Stimulated activated CD4-positive, alpha-beta T cell treated with anti-CD3 and anti-CD28 coated beads, Interleukin-15, amount 100 ng/mL, for 24 hours (primary cell): Measurements from ENCODE around the gene ATG4B.
A peak's percentile ranks its signal among the peaks of the same experiment; 100 is the strongest.

Experiments used
- DNase-seq: peaks from one replicate; pipeline ENCODE4 v3.0.0-alpha.2; 2020

ATG4B gene

DNA sequence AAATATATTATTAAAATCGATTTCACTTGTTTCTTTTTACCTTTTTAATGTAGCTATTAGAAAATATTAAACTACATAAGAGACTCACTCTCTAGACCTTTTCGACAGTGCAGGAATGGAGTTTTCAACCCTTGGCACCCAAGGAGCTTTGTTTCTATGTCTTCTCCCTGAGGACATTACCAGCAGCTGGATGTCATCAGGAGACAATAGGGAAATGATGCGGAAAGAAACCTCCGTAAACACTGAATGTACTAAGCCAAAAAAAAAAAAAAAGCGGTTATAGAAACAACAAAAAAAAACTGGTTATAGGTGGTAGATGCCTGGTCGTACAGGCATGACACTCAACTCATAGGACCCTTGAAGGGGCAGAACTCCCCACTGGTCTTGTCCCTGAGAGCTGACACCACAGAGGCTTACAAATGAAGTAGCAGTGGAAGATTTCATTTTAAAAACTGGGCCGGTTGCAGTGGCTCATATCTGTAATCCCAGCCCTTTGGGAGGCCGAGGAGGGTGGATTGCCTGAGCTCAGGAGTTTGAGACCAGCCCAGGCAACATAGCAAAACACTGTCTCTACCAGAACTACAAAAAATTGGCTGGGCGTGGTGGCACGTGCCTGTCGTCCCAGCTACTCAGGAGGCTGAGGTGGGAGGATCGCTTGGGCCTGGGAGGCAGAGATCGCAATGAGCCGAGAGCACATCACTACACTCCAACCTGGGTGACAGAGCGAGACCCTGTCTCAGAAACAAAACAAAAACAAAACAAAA, 24.3 kb upstream of the ATG4B start:
- no peak for DNase-seq

DNA sequence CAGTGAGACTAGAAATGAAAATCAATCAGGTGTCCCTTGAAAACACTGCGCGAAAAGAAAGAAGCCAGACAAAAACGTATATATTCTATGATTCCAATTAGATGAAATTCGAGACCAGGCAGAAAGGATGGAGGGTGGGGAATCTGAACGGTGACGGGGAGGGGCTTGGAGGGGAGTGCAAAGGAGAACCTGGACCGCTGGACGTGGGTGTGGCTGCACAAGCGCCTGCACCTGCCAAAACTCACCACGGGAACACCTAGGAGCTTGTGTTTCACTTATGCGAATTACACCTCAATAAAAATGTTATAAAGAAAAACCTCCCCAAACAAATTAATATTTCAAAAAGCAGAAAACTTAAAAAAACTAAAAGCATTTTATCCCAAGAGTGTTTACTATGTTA, 22.5 kb upstream of the ATG4B start:
- DNase-seq = no peak

DNA sequence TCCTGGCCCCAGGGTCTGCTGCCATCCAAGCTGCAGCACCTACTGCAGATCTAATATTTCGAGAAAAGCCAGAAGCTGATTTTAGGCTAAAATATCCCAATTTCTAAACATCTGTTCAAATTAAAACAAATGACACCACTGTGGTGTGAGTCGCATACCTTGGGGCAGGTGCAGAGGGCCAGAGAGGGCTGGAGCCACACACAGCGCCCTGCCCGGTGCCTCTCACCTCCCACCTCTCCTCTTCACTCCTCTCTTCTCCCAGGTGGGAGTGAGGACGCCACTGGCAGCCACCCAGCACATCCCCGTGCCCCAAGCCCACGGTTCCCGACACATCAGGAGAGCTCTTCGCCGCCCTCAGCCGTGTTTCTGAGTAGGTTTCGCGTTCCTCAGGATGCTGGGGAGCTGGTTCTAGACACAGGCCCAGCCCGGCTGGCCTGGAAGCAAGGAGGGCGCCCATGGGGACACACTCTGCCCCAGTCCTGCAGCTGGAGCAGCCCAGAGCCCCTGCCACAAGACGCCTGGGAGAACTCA, 21.9 kb upstream of the ATG4B start:
- no peak for DNase-seq

DNA sequence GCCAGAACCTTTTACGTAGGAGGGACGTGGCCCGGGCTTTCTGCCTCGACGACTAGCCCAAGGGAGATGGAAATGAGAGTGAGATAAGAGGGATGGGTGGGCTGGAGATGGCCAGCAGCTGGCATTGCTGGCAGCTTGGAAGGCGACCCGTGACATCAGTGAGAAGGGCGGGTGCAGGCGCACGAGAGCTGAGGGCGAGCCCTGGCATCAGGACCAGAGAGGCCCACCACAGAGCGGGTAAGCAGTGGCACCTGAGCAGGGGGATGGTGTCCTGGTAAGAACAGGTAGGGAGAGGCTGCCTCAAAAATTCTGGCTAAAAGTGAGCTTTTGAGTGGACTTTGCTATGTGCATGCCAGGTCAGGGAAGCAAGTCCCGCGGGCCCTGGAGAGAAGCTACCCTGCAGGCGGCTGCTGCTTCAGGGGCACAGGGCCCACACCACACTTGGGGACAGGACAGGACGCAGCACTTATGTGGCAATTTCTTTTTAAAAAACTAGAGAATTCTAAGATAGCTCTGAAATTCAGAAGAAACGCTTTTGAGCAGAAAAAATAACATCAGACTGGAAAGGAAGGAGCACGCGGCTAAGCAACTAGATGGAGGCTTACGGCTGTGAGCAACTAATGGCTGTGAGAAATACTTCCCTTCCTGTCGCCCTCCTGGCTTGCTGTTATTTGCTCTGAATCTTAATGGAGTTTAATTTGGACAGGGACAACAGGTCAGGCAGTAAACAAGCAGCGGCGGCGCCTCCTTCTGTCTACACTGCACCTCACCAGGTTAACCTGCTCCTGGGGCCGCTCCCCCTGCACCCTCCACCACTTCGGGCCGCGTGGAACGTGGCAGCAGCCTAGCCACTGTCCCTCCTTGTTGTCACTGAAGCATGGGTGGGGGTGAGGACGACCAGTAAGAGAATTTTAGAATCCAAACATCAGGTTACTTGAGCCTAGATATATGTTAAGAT, 21.0 kb upstream of the ATG4B start:
- DNase-seq = no peak

DNA sequence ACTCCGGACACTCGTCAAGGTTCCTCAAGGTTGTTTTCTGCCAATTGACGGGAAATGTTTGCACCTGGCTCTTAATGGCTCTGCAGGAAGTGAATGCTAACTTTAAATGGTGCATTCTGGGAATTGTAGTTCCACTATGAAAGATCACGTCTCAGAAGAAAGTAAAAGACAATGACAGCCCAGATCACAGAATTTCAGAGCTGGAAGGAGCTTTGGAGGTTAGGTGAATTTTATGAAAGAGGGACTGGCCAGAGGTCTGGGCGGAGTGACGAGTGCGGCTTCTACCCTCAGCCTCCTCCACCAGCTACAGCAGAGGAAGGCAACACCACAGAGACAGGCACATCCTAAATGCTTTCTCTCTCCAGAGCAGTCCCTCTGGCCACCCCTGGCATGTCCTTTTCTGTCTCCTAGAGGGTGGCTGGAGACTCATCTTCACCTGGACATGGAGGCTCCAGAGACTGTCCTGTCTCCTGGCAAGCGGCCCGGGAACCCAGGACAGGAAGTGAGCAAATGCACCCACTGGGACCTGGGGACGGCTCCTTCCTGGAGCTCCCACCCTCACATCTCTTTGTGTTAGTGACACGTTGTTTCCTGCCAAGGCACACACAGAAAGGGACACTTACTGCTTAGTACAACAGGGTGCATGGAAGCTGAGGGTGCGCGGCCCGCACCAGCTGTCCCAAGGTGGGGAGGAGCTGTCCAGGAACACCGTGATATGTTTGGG, 19.9 kb upstream of the ATG4B start:
- peak; percentile 45 for DNase-seq

DNA sequence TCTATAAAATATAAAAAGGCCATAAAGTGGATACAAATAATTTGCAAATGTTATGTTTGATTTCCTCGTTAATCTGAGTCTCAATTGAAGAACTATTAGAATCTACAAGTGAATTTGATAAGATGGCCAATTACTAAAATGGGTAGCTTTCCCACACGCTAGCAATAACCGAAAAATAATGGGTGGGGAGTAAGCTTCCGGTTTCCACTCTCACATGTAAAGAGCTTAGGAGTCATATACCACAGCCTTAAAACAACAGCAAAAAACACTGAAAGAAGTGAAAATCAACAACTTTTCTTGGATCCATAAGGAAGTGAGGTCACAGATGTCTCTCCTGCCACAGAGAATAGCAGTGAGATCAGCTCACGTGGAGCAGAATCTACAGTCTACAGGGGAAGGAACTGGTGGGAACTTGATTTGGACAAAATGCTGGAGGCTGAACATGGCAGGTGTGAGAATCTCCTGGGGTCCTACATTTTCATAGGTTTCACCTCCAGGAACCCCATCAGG, 19.1 kb upstream of the ATG4B start:
- DNase-seq = no peak

DNA sequence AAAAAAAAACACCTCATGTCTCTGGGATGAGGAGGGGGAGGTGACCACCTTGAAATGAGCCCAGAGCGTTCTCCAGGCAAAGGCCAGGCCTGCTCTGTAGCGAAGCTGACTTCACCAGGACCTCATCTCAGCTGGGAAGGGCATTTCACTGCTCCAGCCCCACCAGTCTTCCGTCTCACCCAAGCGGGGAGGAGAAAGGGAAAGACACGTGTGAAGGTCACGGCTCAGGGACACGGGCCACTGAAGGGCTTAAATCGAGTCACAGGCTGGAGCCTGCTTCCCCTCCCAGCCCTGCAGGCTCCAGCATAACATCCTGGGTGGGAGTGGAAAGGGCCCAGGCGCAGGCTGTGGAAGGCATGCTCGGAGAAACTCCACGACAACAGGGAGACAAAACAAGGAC, 18.7 kb upstream of the ATG4B start:
- DNase-seq = no peak

DNA sequence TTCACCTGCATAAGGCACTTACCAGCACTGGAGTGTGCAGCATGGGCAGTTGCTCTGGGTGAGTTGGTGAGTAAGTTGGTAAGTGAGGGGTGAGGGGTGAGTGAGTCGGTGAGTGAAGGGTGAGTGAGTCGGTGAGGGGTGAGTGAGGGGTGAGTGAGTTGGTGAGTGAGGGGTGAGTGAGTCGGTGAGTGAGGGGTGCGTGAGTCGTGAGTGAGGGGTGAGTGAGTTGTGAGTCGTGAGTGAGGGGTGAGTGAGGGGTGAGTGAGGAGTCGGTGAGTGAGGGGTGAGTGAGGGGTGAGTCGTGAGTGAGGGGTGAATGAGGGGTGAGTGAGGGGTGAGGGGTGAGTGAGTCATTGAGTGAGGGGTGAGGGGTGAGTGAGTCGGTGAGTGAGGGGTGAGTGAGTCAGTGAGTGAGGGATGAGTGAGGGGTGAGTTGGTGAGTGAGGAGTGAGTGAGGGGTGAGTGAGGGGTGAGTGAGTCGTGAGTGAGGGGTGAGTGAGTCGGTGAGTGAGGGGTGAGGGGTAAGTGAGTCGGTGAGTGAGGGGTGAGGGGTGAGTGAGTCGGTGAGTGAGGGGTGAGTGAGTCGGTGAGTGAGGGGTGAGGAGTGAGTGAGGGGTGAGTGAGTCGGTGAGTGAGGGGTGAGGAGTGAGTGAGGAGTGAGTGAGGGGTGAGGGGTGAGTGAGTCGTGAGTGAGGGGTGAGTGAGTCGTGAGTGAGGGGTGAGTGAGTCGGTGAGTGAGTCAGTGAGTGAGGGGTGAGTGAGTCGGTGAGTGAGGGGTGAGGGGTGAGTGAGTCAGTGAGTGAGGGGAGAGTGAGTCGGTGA, 17.7 kb upstream of the ATG4B start:
- peak; percentile 35 for DNase-seq

DNA sequence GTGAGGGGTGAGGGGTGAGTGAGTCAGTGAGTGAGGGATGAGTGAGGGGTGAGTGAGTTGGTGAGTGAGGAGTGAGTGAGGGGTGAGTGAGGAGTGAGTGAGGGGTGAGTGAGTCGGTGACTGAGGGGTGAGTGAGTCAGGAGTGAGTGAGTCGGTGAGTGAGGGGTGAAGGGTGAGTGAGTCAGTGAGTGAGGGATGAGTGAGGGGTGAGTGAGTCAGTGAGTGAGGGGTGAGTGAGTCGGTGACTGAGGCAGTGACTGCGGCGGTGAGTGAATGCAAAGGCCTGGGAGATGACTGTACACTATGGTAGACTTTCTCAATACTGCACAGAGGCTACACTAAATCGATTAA, 17.1 kb upstream of the ATG4B start:
- peak; percentile 78 for DNase-seq

DNA sequence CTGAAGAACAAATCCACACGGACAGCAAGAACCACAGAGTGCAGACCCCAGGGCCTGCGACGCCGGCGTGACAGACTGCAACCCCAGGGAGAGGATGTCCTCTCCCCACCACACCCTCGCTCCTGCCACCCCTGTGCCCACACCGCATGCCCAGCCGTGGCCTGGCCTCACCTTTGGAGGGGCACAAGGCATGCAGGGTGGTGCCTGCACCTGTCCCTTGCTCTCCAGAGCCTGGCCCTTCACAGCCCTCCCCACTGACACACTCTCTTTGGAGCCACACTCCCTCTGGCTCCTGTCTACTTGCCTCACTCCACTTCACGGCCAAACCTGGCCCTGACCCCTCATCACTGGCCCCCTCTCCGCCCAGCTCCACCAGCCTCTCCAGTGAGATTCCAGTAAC, 9.8 kb upstream of the ATG4B start:
- DNase-seq = no peak

DNA sequence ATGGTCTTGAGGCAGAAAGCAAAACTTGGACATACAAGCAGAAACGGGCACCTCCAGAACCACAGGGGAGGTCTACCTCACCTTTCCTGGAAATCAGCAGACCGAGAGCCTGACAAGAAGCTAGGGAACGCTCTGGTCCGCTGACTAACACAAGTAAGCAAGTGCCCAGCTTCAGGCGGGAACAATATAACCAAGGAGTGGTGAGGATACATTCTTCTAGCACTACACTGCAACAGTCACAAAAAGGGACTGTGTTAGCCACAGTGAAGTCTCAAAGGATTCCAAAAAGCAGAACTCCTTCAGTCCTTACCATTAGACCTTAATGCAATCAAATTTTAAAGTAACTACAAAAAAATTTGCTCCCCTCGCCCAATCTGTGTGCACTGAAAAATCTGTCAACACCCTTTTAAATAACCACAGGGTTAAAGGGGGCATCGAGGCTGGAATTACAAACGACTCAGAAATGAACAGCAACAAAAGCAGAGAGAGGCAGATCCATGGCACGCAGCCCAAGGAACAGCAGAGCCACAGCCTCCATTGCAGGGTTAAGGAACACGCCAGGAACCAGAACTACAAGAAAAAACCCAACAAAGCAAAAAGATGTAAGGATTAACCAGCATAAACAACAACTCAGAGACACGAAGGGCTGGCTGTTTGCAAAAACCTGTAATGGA, 7.6 kb upstream of the ATG4B start:
- DNase-seq = no peak

DNA sequence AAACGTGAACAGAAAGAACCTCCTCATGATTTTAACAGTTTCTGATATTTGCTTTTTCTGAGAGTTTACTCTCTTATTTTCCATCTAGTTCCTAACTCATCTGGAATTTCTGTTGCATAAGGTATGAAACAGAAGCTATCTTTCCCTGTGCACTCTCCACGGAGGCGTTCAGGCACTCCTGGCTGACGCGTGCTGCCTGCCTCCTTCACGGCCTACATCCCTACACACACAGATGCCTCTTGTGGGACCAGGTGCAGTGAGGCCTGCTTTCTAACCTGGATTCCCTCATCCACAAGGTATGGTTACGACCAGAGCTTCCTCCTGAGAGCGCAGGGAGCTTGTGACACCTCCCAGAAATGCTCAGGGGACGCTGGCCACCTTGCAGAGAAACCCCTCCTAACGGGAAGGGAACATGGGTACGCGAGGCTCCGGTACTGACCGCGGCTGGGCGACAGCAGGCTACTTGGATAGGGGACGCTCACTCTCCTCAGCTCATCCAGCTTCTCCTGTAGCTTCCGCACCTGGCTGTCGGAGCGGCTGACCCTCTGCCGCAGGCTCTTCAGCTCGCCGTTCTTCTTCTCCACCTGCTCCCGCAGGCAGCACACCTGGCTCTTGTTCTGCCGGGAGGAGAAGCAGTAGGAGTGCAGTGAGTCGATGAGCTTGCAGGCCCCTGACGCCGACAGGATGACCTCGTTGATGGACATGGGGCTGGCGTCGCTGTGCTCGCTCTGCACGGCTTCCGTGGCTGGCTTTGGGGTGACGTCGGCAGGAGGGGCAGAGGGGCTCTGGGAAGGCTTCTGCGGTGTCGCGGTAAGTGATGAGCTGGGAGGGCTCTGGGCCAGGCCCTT, 4.8 kb upstream of the ATG4B start:
- DNase-seq = no peak

DNA sequence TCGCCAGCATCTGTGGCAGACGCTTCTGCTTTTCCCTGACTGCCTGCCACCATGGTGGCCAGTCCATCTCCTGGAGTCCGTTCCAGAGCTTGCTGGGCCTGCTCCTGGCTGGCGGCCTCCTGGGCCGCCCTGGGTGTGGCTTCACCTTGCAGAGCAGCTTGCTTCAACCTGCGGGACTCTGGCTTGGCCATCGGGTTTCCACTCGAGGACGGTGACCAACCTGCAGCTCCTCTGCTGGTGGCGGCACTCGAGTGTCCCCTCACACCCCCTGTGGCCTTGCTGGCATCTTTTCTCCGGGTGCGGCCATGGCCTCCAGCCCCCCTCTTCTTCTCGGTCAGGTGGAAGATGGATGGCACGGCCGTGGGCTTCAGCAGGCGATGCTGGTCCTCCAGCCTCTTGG, 3.9 kb upstream of the ATG4B start:
- DNase-seq = no peak

DNA sequence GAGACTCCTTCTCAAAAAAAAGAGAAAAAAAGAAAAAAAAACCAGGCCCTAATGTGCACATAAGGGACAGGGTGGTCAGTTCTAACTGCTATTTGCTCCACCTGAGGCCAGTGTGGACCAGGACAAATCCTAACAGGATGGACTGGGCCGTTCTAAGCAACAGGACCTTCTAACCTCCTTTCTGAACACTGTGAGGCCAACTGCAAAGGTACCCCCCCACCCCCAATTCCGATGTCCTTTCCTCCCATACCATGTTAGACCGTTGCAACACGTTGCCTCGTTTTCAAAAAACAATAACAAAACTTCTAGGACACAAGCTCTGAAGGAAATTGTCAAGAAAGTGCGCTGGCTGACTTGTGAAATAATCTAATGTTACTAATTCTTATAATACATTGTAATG, 1.7 kb upstream of the ATG4B start:
- DNase-seq = no peak

DNA sequence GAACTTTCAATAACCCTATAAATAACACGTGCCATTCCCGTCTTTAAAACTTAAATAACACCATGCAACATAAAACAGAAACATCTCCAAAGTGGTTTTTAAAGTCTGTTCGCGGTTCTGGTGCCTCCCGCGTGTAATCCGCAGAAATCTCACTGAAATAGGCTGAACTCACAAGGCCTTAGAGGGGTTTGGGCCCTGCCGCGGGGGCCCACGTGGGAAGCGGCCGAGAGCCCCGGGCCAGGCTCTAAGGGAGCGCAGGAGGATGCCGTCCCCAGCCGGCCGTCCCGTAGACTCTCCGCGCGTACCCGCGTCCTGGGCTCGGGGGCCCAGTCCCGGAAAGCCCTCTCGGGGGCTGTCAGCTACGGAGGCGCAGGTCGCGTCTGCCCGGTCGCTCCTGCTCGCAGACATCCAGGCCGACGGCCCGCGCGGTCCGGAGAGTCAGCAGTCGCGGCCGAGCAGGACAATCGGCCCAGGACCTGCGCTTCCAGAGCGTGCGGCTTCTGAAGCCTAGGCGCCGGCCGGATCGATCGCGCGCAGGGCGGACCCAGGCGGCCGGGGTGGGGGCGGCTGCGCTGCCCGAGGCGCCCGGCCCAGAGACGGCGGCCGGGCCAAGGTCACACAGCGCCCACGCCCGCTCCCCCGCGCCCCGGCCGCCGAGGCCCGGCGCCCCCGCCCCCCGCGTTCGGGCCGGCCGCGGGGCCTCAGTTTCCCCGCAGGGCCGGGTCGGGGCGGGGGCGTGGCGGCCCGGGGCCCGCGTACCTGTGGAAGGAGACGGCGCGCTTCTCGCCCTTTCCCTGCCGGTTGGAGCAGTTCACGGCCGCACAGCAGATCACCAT, 1.1 kb upstream of the ATG4B start:
- peak; percentile 62 for DNase-seq

DNA sequence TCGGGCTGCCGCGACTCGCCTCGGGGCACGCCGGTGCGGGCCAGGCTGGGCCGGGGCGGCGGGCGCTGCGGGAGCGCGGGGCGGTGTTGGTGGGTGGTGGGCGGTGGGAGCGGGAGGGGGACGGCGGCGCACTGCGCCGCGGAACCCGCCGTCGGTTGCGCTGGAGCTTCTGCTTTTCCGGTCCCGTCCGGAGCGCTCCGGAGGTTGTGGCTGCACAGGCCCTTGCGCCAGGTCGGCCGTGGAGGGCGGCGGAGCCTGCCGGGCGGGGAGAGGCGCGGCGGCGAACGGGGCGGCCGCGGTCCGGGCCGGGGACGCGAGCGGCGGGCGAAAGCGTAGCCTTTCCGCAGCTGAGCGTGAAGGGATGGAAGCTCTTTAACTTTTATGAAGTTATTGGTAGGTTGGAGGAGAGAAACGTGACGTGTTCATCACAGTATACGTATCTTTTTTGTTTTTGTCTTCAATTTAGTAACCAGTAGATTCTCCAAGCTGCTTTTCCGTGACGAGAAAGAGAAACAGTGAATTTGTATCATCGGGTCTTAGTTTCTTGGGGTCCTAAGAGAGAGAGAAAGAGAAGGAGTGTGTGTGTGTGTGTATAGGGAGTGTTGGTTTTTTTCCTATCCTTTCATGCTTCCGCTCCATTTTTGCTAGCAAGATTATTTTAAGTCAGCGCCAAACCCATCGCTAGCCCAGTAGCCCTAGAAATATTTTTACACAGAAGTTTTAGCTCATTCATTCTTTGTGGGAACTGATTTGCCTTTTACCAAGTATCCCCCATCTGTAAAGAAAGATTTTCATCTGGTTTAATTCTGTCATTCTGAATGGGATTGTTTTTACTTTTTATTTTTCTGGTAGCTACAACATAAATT, 535 bp downstream of the ATG4B start:
- DNase-seq = peak; percentile 72

DNA sequence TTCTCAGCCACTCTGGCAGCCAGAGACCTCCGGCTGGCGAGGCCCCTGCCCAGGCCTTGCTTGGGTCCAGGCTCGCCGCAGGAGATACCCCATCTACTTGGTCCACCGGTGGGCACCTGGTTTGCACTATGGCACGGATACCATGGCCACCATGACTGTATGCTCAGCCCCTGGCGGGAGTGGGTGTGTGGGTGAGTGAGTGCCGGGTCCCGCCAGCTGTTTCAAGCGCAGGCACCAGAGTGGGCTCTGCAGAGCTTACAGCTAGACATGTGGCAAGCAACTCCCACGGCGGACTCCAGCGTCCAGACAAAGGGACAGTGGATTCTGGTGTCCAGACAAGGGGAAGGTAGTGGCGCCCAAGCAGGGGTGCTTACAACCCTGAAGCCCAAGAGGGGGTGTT, 1.4 kb downstream of the ATG4B start:
- DNase-seq = no peak

DNA sequence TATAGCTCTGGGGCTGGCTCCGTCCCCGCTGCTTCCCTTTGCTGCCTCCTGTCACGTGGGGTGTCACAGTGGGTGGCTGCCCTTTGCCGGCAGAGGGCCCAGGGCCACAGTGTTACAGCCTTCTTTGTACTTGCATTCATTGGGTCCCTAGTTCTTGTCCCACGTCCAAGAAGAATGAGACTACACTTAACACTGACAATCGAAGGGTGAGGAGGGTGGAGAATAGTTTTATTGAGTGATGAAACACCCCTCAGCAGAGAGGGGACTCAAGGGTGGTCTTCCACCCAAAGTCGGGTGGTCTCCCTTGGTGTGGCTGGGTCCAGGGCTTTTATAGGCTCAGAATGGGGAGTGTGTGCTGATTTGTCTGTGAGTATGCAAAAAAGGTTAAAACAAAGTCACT, 1.9 kb downstream of the ATG4B start:
- no peak for DNase-seq
